ENCODE results near the gene MCTS1.

- no peak for TF ChIP-seq CTCF (IDR thresholded peaks at IDR 0.05)
- no peak for TF ChIP-seq POLR2A (IDR thresholded peaks at IDR 0.05)
Observed at GRCh38 chrX:120653000-120653399, 49.1 kb downstream of the MCTS1 start.

Measured in body of pancreas (tissue), 4 donors.